GM21515 (cell line): Measurements from ENCODE around the gene ELAVL2.
"Not testable (repeated sequence)": the region's sequence is repeated elsewhere in the genome, so short reads cannot be mapped to it uniquely, and the experiment has no call there.

Experiments used
- ATAC-seq: cut with Tn5 transposase; IDR thresholded peaks from one replicate; pipeline ENCODE4 v1.9.1; 2021; ENCODE audit not compliant: unreplicated experiment

The ELAVL2 gene

DNA sequence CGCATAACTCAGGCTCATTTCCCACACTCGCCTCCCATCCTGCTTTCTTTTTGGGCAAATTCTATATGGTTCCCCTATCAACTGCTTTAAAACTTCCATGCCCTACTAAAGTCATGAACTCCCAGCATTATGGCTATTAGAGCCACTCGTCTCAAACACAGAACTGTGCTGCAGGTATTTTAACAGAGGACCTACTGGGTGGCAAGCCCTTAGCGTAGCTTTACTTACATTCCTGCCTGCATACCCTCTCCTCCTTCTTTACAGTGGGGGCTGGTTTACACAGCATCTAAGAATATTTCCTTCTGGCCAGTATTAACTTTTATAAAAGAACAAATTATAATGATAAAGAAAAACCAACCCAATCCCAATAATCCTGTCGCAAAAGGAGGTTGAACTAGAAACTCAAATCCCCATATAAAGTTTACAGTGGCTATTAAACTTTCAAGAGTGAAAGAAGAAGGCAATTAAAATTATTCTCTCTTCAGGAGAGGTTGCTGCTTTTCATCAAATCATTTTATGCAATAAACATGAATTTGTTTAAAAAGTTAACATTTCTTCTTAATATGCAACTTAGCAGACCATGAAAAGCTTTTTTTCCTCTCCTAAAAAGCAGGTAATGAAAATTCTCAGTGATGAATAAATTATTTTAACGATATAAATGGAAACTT is 100.6 kb downstream of the ELAVL2 start:
- no peak for ATAC-seq

DNA sequence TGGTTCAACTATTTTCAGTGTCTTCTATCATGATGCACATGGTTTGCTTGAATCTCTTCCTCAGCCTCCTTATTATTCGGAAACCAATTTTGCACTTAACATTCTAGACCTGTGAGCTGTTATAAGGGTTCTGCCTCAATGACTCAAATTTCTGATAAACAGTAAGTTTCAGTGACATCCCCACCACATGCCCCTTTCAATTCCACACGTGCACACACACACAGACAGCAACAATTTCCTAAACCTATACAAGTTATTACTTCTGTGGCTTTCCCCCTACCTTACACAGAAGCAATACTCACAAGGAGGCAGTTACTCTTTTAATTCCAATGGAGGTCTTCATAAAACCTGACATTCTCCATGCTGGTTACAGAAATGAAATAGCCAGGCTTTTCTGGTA is 102.4 kb downstream of the ELAVL2 start:
- ATAC-seq = no peak

DNA sequence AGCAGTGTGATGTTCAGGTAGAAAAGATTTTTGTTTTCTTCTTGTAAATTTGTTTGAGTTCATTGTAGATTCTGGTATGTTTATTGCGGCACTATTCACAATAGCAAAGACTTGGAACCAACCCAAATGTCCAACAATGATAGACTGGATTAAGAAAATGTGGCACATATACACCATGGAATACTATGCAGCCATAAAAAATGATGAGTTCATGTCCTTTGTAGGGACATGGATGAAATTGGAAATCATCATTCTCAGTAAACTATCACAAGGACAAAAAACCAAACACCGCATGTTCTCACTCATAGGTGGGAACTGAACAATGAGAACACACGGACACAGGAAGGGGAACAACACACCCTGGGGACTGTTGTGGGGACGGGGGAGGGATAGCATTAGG is 103.0 kb downstream of the ELAVL2 start:
- ATAC-seq = not testable (repeated sequence)

DNA sequence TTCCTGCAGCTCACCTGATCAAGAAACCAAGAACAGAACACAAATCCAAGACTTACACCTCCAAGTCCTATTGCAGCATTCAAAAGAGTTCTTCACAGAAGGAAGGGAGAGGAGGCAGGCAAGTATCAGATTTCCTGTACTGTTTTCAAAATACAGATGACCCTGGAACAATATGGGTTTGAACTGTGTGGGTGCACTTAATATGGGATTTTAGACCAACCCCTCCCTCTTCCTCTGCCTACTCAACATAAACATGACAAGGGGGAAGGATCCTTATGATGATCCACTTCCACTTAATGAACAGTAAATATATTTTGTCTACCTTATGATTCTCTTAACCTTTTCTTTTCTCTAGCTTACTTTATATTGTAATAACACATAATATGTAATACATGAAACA is 104.6 kb downstream of the ELAVL2 start:
- no peak for ATAC-seq

DNA sequence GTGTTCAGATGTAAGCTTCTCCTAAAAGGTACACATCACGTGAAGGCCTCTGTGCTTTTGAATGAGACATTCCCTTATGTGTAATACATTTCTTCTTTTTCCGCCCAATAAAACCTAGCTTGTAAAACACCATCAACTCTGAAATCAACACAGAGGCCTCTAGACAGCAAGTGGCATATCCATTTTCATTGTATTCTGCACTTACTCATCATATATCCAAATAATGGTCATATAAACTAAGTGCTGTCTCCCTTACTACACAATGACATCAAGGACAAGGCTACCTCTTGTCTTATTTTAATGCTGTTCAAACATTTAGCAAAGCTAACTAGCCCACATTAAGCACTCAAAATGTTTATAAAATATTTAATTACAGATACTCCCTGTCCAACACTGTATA is 108.5 kb downstream of the ELAVL2 start:
- no peak for ATAC-seq

DNA sequence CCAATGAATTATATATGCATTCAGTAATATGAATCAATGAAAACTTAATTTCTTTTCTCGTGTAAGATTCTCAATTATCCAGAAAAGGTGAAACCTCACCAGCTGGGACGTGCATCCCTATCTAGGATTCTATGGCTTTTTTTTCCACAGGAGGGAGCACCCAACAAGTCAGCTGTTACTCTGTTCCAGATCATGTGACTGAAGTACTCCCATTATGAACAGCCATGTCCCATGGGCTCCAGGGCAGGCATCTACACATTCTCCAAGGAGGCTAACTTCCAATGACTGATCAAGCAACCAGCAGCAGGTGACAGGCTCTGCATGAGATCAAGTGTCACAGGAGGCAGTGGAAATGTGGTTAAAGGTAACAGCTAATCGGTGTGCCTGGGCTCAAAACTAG is 118.8 kb downstream of the ELAVL2 start:
- ATAC-seq = no peak

DNA sequence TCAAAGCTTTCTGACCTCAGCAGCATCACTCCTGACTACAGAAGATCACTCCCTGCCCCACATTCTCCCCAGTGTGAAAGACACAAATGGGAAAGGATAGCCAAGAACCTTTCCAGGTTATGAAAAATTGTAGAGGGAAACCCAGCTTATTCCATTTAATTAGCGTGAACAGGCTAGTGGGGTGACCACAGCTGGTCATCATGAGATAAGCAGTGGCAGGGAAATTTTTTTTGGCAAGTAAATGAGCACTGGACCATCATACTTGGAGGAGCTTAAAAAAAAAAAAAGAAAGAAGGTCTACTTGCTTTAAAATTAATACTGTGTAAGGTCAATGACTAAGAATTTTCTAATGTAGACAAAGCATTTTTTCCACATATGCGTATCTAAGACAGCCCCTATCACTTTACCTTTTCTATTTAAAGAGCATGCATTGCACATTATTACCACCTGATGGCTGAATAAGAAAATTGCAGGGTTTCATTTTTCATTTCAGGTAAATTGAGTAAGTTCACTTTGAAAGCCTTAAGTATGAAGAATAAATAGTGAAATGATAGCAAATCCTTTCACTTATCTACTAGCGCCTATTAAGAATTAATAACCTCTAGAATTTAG is 123.6 kb downstream of the ELAVL2 start:
- ATAC-seq = no peak

DNA sequence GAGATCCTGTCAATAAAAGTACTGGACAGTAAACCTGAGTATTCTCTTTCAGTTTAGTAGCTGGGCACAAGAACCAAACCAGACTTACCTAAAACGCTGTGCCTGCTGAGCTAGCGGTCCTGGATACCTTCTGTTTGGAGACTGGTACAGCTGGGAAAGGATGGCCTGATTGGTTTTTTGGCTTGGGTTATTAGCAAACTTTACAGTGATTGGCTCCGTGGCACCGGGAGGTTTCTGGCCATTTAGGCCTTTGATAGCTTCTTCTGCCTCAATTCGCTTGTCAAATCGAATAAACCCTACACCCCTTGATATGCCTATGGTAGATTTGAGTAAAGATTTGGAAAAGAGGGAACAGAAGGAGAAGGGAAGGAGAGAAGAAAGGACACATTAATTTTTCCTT is 124.7 kb downstream of the ELAVL2 start:
- ATAC-seq = no peak

DNA sequence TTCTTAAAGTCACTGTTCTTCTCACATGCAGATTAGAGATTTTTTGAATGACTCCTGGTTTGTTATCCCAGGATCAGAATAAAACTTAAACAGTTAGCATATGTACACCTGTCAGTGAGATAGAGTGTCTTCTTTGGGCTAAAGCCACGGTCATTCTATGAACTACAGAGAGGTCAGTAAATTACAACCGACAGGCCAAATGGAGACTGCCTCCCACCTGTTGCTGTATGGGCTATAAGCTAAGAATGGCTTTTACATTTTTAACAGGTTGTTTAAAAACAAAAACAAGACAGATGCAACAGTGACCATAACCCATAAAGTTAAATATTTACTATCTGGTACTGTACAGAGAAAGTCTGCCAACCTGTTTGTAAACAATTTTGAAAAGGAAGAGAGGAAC is 125.7 kb downstream of the ELAVL2 start:
- no peak for ATAC-seq

DNA sequence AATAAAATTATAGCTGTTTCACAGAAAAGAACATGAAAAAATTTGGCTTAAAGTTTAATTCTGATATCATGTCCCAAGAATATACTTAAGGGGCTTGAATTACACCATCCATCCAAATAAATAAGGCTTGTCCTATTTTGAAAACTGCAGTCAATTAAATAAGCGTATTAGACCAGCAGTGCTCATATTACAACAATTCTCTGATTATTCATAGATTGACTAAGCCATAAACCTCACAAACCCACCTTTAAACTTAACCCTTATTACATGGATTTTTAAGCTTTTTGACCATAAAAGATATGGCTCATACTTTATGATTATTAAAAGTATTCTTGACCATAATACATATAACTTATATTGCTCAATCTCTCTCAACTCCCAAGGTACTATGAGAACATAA is 127.9 kb downstream of the ELAVL2 start:
- no peak for ATAC-seq

DNA sequence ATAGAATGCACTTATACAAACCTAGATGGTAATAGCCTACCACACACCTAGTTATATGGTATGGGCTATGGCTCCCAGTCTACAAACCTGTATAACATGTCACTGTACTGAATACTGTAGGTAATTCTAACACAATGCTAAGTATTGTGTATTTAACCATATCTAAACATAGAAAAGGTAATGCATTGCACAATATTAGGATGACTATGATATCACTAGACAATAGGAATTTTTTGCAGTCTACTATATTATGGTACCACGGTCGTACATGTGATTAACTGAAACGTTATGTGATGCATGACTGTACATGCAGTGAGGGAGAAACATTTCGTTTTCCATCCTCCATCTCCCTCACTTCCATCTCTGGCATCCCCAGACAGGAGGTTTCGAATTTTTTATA is 130.5 kb downstream of the ELAVL2 start:
- ATAC-seq = no peak

DNA sequence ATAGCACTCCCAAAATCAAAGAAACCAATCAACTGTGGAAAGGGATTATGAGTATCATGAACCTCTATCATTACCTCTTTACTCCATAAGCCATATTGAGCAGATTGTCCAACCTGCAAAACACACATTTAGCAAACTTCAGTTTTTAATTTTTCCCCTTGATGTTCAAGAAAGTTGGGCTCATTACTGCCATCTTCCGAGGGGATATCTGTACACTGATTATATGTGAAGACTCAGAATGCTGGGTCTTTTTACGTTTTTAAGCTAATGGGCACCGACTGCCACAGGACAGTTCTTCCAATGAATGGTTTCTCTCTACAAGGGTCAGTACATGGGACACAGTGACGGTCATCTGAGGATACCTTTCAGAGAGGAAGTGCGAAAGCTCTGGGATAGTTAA is 132.7 kb downstream of the ELAVL2 start:
- ATAC-seq = no peak

DNA sequence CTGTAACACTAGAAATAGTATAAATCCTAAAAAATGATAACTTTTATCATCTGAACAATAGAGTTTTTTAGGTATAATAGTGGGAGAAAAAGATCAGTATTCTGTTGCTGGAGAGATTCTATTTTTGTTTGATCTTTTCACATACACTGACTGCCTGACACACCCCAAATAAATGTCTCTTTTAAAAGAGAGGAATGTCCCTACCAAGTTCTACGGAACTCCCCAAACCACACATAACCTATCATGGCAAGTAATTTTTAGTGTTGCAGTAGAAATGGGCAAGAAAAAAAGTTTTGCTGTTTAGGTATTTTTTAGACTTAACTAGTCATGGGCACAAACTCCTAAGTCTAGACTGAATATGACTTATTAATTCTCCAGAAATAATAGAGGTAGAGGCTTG is 139.1 kb downstream of the ELAVL2 start:
- ATAC-seq = no peak

DNA sequence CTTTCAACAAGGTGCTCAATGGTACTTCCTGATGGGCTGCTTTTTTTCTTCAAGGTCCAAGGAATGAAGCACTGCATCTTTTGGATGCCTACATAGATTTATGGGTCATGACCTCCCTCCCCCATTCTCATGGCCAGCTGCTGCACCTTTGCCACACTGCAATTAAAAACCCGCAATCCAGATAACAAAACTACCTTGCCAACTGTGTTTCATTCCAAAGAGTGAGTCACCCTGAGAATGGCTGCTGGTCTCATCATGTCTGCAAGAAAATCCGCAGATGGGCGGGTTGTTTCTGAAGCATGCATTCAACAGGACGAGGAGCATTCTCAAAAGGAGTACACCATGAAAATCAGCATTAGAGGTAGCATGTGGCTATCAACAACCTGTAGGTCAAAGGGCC is 139.8 kb downstream of the ELAVL2 start:
- no peak for ATAC-seq

DNA sequence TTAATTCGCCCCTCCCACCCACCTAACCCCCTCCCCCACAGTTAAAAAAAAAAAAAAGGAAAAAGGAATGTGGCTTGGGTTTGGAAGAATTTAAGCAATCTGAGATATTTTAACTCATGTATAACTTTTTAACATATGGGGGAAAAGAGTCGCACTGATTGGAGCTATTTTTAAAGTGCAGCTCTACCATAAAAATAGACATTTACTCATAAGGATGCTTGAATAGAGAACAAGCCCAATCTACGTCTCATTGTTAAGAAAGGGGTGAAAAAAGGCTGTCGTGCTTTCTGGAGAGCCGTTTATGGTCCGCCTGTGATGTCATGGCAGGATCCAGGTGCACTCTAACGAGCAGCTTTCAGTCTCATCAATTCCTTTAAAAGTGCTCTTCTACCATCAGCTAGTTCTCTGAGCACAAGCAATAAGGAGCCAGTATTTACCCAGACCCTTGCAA is 142.4 kb downstream of the ELAVL2 start:
- ATAC-seq = no peak

DNA sequence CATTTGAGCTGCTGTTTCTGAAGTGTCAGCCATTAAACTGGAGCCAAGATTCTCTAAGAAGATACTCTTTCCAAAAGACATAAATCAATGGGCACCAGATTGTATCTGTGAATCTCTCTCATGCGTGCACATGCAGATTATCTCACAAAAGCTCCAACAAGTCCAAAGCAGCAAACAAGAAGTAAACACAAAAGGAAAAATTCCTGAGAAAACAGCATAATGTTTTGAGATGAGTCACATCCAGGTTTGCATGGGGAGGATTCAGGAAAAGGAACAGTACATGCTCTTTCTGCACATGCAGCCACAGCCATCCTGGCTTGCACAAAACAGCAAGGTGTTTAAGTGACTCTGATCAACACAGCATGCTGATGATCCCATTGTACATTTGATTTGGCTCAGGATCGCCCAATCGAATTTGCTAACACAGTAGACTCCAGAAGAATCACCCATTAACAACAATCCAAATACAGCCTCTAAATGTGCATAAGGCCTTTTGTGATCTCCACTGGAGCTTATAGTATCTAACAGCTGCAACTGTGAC is 143.1 kb downstream of the ELAVL2 start:
- no peak for ATAC-seq

DNA sequence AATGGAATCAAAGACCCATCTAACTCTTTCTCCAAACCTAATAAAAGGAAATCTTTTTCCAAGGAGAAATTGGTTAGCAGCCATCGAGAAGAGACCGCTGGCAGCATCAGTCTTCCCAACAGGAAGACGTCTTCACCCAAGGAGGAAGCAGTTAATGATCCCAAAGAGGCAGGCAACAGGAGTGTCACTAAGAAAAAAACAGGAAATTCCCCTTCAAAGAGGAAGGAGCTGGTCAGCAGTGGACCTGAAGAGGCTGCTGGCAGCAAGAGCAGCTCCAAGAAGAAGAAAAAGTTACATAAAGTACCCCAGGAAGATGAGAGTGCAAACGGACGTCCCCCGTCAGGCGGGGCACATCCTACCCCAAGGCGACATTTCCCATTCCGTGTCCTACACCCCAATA is 143.7 kb downstream of the ELAVL2 start:
- no peak for ATAC-seq

DNA sequence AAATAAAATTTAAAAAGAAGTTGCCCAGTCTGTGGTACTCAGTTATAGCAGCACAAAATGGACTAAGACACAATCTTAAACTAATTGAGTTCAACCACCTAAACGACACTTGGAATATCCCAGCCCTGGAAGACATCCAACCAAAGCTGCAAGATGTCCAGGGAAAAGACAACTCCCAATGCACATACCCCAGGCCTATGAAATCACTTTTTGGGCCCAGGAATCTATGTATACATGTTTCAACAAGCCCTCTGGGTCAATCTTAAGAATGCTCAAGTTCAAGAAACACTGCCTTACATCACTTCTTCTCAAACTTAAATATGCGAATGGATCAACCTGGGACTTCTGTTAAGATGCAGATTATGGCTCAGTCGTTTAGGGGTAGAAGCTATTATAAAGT is 148.6 kb downstream of the ELAVL2 start:
- no peak for ATAC-seq

DNA sequence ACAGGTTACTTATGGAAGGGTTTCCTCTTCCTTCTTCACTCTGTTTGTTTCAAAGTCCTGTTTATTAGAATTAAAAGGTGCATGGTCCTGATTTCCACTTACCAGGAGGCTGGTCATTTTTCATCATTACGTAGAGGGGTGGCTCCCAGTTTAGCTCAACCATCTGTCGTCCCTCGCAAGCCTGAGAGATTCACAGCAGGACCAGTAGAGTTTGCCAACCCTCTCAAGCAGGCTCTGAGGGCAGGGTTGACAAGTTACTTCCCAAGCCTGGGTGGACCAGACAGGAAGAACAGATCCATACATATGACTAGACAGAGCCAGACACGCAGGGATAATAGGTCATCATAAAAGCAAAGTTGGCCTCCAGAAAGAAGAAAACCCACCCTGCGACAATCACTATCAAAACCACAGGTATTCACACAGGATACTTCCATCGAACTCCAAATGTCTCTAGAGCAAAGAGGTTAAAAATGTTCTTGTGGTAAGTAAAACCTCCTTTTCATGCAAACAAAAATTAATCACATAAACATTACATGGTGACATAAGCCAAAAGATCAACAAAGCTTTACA is 151.9 kb downstream of the ELAVL2 start:
- no peak for ATAC-seq

DNA sequence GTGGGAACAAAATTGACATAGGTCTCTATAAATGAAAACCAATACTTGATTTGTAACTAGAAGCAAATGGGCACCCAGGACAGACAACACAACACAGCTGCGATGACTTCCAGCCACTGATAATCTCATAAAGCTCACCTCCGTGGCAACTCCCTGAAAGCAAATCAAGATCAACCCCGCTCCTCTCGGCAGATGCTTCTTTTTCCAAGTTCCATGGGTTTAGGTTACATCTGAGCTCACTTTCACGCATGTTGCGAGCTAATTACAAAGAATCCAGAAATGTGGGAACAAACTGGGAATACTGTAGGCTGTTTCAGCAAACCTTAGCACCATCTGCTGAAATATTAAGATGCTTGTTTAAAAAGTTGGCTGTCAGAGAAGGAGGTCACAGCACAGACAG is 153.9 kb downstream of the ELAVL2 start:
- ATAC-seq = no peak

DNA sequence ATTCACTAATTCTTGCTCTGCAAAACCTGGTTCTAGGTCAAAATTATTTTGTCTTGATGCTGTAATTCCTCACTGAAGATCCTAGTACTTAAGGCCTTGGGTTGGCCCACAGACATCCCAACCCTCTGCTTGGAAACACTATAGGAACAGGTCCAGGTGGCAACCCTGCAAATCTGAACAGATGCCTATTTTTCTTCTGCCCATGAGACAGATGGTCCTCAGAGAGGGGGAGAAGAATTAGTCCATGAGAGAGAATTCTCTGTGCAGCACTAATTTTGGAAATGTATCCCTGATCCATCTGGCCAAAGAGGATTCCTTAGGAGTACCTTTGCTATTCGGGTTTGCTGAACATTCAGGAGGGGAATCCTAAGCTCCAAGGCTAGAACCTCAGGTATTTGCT is 156.3 kb downstream of the ELAVL2 start:
- ATAC-seq = no peak

DNA sequence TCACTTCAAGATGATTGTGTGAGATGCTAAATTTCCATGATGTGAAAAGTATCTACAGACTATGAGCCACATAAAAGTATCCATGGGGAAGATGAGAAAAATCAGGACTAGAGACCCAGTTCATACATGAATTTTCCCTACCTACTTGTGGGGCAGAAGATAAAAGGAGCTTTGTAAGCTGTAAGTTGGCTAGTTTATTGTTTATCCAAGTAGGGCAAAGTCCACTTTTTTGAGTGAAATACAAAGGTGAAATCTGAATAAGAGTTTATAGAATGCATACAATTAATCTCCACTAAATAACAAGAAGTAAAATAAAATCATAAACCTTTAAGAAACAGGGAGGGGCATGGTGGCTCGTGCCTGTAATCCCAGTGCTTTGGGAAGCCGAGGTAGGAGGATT is 160.4 kb downstream of the ELAVL2 start:
- no peak for ATAC-seq
